HG03135 (cell line): Measurements from ENCODE around the gene FAM184A.
"Not testable (repeated sequence)": the region's sequence is repeated elsewhere in the genome, so short reads cannot be mapped to it uniquely, and the experiment has no call there.

ENCODE experiments used
- ATAC-seq: cut with Tn5 transposase; IDR thresholded peaks from one replicate; pipeline ENCODE4 v1.9.1; 2021; ENCODE audit warnings: mild to moderate bottlenecking, moderate library complexity; ENCODE audit not compliant: unreplicated experiment

Gene FAM184A

GRCh38 chr6:119078376-119079282 is at the start of gene FAM184A:
Gene FAM184A, minus strand, starts transcription at chr6:119078664. Its CDS starts 365 bp downstream, at chr6:119078299.
- peak; percentile 50 for ATAC-seq

GRCh38 chr6:119127627-119128026 is 49.2 kb upstream of the FAM184A start:
- no peak for ATAC-seq

- no peak for ATAC-seq
These were observed 48.4 kb upstream of the FAM184A start for GRCh38 chr6:119126826-119127225.

GRCh38 chr6:119126140-119126539 is 47.7 kb upstream of the FAM184A start:
- no peak for ATAC-seq

- ATAC-seq = no peak
These were observed 47.1 kb upstream of the FAM184A start for GRCh38 chr6:119125576-119125975.

GRCh38 chr6:119124079-119124824 is 45.8 kb upstream of the FAM184A start:
- ATAC-seq = no peak

- ATAC-seq = no peak
These were observed 43.9 kb upstream of the FAM184A start for GRCh38 chr6:119122336-119122735.

- ATAC-seq = no peak
These were observed 42.9 kb upstream of the FAM184A start for GRCh38 chr6:119121367-119121766.

GRCh38 chr6:119119989-119120388 is 41.5 kb upstream of the FAM184A start:
- no peak for ATAC-seq

- not testable (repeated sequence) for ATAC-seq
These were observed 40.6 kb upstream of the FAM184A start for GRCh38 chr6:119119062-119119461.

GRCh38 chr6:119116712-119117281 is 38.3 kb upstream of the FAM184A start:
- ATAC-seq = no peak

GRCh38 chr6:119113961-119114360 is 35.5 kb upstream of the FAM184A start:
- ATAC-seq = no peak

GRCh38 chr6:119112812-119113530 is 34.5 kb upstream of the FAM184A start:
- ATAC-seq = no peak

GRCh38 chr6:119110601-119111548 is 32.4 kb upstream of the FAM184A start:
- peak; percentile 75 for ATAC-seq

- no peak for ATAC-seq
These were observed 31.3 kb upstream of the FAM184A start for GRCh38 chr6:119109654-119110325.

GRCh38 chr6:119108076-119108475 is 29.6 kb upstream of the FAM184A start:
- ATAC-seq = no peak

GRCh38 chr6:119105282-119105681 is 26.8 kb upstream of the FAM184A start:
- ATAC-seq = no peak

- ATAC-seq = no peak
These were observed 24.4 kb upstream of the FAM184A start for GRCh38 chr6:119102901-119103300.

GRCh38 chr6:119100115-119100514 is 21.7 kb upstream of the FAM184A start:
- no peak for ATAC-seq
